ENCODE measurements around the gene ELP1.

DNA sequence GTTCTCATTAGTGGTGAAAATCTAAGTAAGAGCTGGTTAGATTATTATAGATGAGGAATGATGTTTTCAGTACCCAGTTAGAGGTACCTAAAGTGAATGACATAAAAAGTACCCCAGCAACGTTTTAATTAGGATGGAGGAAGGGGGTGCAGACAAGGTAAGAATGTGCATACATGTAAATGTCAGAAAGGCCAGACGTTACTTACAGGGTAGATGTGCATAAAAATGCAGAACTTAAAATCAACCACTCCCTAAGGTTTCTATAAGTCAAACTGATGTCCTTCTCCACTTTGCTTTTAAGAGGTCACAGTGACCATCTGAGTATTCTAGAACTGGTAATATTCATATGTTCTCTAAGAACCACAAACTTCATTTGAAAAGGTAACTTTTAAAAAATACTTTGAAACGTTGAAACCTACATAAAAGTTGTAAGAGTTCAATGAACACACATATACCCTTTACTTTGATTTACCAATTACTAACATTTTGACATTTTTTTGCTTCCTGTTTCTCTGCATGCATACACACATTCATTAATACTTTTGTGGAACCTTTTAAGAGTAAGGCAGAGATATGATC lies 53.1 kb downstream of the ELP1 start:
- TF ChIP-seq, protein P1, sequence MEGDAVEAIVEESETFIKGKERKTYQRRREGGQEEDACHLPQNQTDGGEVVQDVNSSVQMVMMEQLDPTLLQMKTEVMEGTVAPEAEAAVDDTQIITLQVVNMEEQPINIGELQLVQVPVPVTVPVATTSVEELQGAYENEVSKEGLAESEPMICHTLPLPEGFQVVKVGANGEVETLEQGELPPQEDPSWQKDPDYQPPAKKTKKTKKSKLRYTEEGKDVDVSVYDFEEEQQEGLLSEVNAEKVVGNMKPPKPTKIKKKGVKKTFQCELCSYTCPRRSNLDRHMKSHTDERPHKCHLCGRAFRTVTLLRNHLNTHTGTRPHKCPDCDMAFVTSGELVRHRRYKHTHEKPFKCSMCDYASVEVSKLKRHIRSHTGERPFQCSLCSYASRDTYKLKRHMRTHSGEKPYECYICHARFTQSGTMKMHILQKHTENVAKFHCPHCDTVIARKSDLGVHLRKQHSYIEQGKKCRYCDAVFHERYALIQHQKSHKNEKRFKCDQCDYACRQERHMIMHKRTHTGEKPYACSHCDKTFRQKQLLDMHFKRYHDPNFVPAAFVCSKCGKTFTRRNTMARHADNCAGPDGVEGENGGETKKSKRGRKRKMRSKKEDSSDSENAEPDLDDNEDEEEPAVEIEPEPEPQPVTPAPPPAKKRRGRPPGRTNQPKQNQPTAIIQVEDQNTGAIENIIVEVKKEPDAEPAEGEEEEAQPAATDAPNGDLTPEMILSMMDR (IDR thresholded peaks at IDR 0.05): no peak
- TF ChIP-seq POLR2A (IDR thresholded peaks at IDR 0.05): no peak
